ACC112 (cell line): ENCODE results near the gene GINS1.
"Not testable (repeated sequence)": the region's sequence is repeated elsewhere in the genome, so short reads cannot be mapped to it uniquely, and the experiment has no call there.

ENCODE experiments used
- H2AFZ ChIP-seq: fragments of 200-600 bp; sonication (generic); one replicate; pipeline ENCODE4 v1.6.0; 2017; ENCODE audit warnings: antibody characterized with exemption, low read length; ENCODE audit not compliant: unreplicated experiment
- H3K27ac ChIP-seq: fragments of 200-600 bp; sonication (generic); 2 replicates; pipeline ENCODE4 v1.5.1; 2014; ENCODE audit warnings: low read depth, mild to moderate bottlenecking, antibody characterized with exemption, low read length, moderate library complexity
- H3K27me3 ChIP-seq: fragments of 200-600 bp; sonication (generic); 2 replicates; pipeline ENCODE4 v1.6.1; 2014; ENCODE audit warnings: mild to moderate bottlenecking, antibody characterized with exemption, low read length, moderate library complexity, mixed read lengths; ENCODE audit not compliant: insufficient read depth
- H3K36me3 ChIP-seq: fragments of 200-600 bp; sonication (generic); 2 replicates; pipeline ENCODE4 v1.6.1; 2016; ENCODE audit warnings: mild to moderate bottlenecking, antibody characterized with exemption, low read length, moderate library complexity, mixed read lengths; ENCODE audit not compliant: insufficient read depth
- H3K4me1 ChIP-seq: fragments of 200-600 bp; sonication (generic); one replicate; pipeline ENCODE4 v1.6.1; 2016; ENCODE audit warnings: low read length, mixed read lengths; ENCODE audit not compliant: insufficient read depth, unreplicated experiment, control insufficient read depth
- H3K4me3 ChIP-seq: fragments of 200-600 bp; sonication (generic); 2 replicates; pipeline ENCODE4 v1.5.1; 2014; ENCODE audit warnings: mild to moderate bottlenecking, low read depth, low read length
- H3K79me2 ChIP-seq: fragments of 200-600 bp; sonication (generic); one replicate; pipeline ENCODE4 v1.6.0; 2016; ENCODE audit warnings: low read length; ENCODE audit not compliant: control insufficient read depth, unreplicated experiment, insufficient read depth

GINS1 gene

DNA sequence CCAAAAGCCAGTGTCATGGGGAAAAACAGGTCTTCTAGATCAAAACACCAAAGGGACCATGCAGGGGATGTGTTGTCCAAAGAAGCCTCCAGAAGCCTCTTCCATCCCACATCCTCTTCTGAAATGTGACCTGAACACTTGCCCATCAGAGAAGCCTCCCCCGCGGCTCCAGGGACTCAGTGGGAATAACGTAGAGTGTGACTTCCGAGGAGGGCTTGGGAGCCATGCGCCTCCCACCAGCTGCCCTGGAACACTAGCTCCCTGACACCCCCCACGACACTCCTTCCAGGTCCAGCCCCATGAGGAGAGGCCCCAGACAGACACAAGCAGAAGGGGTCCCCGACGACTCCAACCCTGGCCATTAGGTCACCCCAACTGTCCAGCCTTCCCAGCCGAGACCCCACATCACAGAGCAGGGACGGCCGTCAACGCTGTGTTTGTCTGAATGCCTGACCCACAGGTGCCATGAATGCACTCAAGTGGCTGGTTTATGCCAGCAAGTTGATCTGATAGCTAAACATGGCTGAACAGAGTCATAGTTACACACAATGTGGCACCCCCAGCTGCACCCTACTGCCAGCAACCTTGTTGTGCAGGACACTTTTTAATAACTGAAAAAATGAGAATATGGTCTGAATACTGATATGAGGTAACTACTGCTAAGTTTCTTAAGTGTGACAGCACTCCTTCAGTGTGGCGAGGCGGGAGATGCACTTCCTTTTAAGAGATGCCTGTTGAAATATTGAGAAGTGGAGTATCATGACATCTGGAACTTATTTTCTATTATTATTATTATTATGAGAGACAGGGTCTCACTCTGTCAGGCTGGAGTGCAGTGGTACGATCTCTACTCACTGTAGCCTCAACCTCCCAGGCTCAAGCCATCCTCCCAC lies 58.0 kb downstream of the GINS1 start:
- no peaks in the 10 kb centered on the region for H3K27me3 ChIP-seq
- H3K4me3 ChIP-seq: no peak overlapping the region
- no peaks in the 10 kb centered on the region for H3K36me3 ChIP-seq
- no peak overlapping the region for H3K27ac ChIP-seq
- H2AFZ ChIP-seq: no peak overlapping the region
- H3K79me2 ChIP-seq: no peaks in the 10 kb centered on the region
- no peaks in the 10 kb centered on the region for H3K4me1 ChIP-seq

GRCh38 chr20:25466846-25467245 lies 59.4 kb downstream of the GINS1 start:
- H3K4me1 ChIP-seq: no peaks in the 10 kb centered on the region
- no peaks in the 10 kb centered on the region for H3K36me3 ChIP-seq
- H3K27ac ChIP-seq: no peak overlapping the region
- no peaks in the 10 kb centered on the region for H3K79me2 ChIP-seq
- H3K27me3 ChIP-seq: no peaks in the 10 kb centered on the region
- H3K4me3 ChIP-seq: no peak overlapping the region
- no peak overlapping the region for H2AFZ ChIP-seq

GRCh38 chr20:25467441-25467840 lies 60.0 kb downstream of the GINS1 start:
- Histone ChIP-seq H3K27me3 (no peaks in the 10 kb centered on the region), H3K27ac (no peak overlapping the region), H3K4me1 (no peaks in the 10 kb centered on the region), H3K4me3 (no peak overlapping the region), H2AFZ (no peak overlapping the region), H3K36me3 (no peaks in the 10 kb centered on the region), H3K79me2 (no peaks in the 10 kb centered on the region)

- no peaks in the 10 kb centered on the region for H3K27me3 ChIP-seq
- no peak overlapping the region for H3K27ac ChIP-seq
- no peak overlapping the region for H2AFZ ChIP-seq
- H3K36me3 ChIP-seq: no peaks in the 10 kb centered on the region
- no peaks in the 10 kb centered on the region for H3K4me1 ChIP-seq
- no peak overlapping the region for H3K4me3 ChIP-seq
- H3K79me2 ChIP-seq: no peaks in the 10 kb centered on the region
These were observed 60.9 kb downstream of the GINS1 start for GRCh38 chr20:25468126-25469075.

GRCh38 chr20:25469558-25469957 lies 62.1 kb downstream of the GINS1 start:
- Histone ChIP-seq H3K4me3 (no peak overlapping the region), H3K27ac (no peak overlapping the region), H3K27me3 (no peaks in the 10 kb centered on the region), H3K36me3 (no peaks in the 10 kb centered on the region), H2AFZ (no peak overlapping the region), H3K4me1 (no peaks in the 10 kb centered on the region), H3K79me2 (no peaks in the 10 kb centered on the region)

GRCh38 chr20:25470045-25470444 lies 62.6 kb downstream of the GINS1 start:
- Histone ChIP-seq H3K4me3 (no peak overlapping the region), H3K79me2 (no peaks in the 10 kb centered on the region), H3K27ac (no peak overlapping the region), H3K36me3 (no peaks in the 10 kb centered on the region), H3K4me1 (no peaks in the 10 kb centered on the region), H2AFZ (no peak overlapping the region), H3K27me3 (no peaks in the 10 kb centered on the region)

DNA sequence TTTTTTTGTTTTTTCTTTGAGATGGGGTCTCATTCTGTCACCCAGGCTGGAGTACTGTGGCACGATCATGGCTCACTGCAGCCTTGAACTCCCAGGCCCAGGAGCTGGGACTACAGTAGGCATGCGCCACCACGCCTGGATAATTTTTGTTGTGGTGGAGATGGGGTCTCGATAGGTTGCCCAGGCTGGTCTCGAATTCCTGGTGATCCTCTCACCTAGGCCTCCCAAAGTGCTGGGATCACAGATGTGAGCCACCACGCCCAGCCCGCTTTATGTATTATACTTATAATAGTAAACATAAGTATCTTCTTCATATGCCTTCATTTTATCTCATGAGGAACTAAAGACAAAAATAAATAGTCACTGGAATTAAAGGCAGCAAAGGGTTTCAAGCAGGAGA lies 63.5 kb downstream of the GINS1 start:
- H3K36me3 ChIP-seq: no peaks in the 10 kb centered on the region
- no peaks in the 10 kb centered on the region for H3K79me2 ChIP-seq

GRCh38 chr20:25473297-25473696 lies 65.8 kb downstream of the GINS1 start:
- not testable (repeated sequence) for H3K79me2 ChIP-seq, H3K27ac ChIP-seq, H3K4me3 ChIP-seq, H2AFZ ChIP-seq, H3K27me3 ChIP-seq, H3K36me3 ChIP-seq, H3K4me1 ChIP-seq

More for the DNA sequence above, 63.5 kb downstream of the GINS1 start:
- Histone ChIP-seq H3K4me3 (no peak overlapping the region), H3K27ac (no peak overlapping the region), H3K27me3 (no peaks in the 10 kb centered on the region), H2AFZ (no peak overlapping the region), H3K4me1 (no peaks in the 10 kb centered on the region)

- Histone ChIP-seq H2AFZ (no peak overlapping the region), H3K27ac (no peak overlapping the region), H3K4me3 (no peak overlapping the region), H3K4me1 (no peaks in the 10 kb centered on the region), H3K36me3 (no peaks in the 10 kb centered on the region), H3K27me3 (no peaks in the 10 kb centered on the region), H3K79me2 (no peaks in the 10 kb centered on the region)
These were observed 68.9 kb downstream of the GINS1 start for GRCh38 chr20:25476106-25477013.
